GM18502 (cell line): ENCODE measurements around the gene PIK3R6.
"Not testable (repeated sequence)": the region's sequence is repeated elsewhere in the genome, so short reads cannot be mapped to it uniquely, and the experiment has no call there.

Source experiments
- ATAC-seq: cut with Tn5 transposase; IDR thresholded peaks from one replicate; pipeline ENCODE4 v1.9.1; 2021; ENCODE audit warnings: mild to moderate bottlenecking; ENCODE audit not compliant: unreplicated experiment, poor library complexity

The PIK3R6 gene

GRCh38 chr17:8856869-8857575 lies 10.5 kb downstream of the PIK3R6 start:
- no peak for ATAC-seq

- ATAC-seq: not testable (repeated sequence)
These were observed 11.3 kb downstream of the PIK3R6 start for GRCh38 chr17:8856205-8856603.

- ATAC-seq: peak; percentile 46
These were observed 11.8 kb downstream of the PIK3R6 start for GRCh38 chr17:8855477-8856204.

DNA sequence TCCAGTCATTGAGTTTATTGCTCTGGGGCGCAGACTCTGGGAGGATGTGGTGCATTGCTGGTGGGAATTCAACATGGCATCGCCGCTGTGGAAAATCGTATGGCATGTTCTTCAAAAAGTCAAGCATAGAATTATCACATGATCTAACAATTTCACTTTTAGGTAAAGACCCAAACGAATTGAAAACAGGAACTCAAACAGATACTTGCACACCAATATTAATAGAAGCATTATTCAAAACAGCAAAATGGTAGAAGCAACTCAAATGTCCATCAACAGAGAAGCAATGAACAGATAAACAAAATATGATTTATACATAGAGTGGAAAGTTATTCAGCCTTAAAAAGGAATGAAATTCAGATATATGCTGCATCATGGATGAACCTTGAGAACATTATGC lies 15.9 kb downstream of the PIK3R6 start:
- ATAC-seq: no peak

- ATAC-seq: no peak
These were observed 18.0 kb downstream of the PIK3R6 start for GRCh38 chr17:8849311-8850041.

DNA sequence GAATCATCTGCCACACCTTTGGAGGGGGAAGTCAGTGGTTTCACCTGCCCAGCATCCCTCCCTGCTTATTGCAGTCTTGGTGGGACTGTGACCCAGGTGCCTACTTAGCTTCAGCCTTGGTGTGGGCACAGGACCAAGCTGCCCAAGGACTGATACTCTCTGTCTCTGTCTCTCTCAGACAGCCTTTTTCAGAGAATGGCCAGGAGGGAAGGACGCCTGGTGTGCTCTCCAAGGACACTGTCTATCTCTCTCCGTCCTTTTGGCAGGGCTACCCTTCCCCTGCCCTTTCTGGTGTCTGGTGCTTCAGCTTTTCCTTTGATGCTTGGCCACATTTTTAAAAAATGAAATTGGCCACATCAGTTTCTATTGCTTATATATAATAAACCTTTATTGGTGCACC lies 19.6 kb downstream of the PIK3R6 start:
- ATAC-seq: no peak

GRCh38 chr17:8846768-8847211 lies 20.7 kb downstream of the PIK3R6 start:
- ATAC-seq: no peak

DNA sequence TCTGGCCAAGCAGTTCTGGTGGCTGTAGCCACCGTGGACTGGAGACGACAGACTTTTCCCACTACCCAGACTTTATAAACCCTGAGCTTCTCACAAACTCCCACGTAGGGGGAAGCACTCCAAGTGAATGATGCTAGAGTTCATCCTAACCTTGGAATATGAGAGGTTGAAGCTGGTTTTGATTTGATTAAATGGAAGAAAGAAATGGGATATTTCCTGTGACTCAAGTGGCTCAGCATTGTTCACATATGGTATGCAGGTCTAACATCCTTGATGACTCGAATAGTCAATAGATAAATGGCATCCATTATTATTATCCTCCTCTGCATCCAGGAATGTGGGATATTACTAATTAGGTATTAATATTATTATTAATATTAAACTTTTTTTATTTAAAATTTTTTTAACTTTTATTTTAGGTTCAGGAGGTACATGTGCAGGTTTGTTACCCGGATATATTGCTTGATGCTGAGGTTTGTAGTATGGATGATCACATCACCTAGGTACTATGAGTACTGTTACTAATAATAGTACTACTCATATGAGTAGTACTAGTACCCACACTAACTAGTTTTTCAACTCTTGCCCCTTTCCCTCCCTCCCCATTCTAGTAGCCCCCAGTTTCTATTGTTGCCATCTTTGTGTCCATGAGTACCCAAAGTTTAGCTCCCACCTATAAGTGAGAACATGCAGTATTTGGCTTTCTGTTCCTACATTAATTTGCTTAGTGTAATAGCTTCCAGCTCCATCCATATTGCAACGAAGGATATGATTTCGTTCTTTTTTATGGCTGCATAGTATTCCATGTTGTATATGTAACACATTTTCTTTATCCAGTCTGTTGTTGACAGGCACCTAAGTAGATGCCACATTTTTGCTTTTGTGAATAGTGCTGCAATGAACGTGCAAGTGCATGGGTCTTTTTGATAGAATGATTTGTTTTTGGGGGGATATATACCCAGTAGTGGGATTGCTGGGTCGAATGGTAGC lies 22.9 kb downstream of the PIK3R6 start:
- ATAC-seq: no peak

GRCh38 chr17:8843344-8843743 lies 24.1 kb downstream of the PIK3R6 start:
- no peak for ATAC-seq

DNA sequence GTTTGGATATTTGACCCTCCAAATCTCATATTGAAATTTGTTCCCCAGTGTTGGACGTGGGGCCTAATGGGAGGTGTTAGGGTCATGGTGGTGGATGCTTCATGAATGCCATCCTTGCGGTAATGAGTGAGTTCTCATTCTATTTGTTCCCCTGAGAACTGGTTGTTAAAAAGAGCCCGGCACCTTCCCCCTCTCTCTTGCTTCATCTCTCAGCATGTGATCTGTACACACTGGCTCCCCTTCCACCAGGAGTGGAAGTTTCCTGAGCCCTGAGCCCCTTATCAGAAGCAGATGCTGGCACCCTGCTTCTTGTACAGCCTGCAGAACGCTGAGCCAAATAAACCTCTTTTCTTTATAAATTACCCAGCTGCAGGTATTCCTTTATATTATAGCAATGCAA lies 25.6 kb downstream of the PIK3R6 start:
- ATAC-seq: no peak

DNA sequence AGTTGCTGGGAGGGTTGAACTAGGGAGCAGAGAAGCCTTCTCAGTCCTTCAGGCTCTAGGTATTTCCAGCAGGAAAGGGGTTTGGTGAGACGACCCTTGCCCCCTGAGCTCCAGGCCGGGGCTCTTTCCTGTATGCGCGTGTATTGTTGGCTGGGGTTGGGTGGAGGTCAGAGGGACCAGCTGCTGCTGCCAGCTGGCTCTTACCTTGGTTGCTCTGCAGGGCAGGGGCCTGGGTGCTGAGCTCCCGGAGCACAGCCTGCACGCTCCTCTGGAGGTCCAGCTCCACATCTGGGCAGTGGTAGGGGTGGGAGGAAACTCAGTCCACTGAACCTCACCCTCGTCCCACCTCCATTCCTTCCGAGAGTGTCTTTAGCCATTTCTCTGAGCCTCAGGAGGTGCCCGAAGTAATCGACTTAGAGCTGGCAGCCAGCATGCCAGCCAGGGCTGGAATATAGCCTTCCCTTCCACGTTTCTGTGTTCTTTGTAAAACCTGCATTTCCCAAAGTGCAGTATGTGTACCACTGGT lies 28.0 kb downstream of the PIK3R6 start:
- ATAC-seq: no peak

DNA sequence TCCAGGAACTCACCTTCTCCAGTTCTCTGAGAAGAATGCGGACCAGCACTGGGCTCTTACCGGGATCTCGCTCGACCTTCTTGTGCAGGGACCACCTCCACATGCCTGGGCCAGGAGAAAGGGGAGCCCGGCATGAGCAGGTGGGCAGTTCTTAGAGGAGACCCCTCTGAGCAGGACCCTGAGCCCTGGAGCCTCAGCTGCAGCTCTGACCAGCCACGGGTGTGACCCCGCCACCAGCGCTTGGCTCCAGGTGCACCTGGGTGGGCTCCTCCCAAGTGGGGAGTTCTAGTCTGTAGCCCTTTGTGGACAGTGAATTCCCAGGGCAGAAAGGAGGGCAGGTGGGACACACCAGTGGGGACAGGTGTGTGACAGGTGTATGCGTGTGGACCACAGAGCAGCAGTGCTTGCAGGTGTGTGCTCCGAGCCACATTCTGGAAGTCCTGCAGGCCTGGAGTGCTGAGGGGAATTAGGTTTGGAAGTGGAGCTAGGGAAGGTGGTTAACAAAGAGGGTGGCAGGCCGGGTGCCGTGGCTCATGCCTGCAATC lies 28.9 kb downstream of the PIK3R6 start:
- no peak for ATAC-seq

DNA sequence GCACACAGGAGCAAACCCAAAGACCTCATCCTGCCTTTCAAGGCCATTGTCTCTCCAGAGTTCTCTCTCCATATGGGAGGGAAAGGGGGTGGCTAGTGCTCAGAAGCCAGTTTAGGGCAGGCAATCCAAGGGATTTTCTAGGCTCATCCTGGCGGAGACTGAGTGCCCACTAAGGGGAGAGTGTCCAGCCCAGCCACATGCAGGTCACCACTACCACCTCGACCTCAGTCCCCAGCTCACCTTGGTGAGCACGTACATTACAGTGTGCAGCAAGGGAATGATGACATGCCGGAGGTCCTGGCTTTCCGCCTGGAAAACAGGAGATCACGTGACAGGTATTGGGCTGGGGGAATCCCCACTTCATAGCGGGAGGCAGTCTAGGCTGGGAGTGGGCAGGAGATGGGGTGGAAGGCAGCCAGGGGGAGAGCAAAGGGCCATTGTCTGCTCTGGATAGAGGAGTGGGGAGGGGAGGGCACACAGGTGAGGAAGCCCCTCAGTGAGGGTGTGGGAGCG lies 29.9 kb downstream of the PIK3R6 start:
- no peak for ATAC-seq

GRCh38 chr17:8836821-8837562 lies 30.5 kb downstream of the PIK3R6 start:
- ATAC-seq: no peak

DNA sequence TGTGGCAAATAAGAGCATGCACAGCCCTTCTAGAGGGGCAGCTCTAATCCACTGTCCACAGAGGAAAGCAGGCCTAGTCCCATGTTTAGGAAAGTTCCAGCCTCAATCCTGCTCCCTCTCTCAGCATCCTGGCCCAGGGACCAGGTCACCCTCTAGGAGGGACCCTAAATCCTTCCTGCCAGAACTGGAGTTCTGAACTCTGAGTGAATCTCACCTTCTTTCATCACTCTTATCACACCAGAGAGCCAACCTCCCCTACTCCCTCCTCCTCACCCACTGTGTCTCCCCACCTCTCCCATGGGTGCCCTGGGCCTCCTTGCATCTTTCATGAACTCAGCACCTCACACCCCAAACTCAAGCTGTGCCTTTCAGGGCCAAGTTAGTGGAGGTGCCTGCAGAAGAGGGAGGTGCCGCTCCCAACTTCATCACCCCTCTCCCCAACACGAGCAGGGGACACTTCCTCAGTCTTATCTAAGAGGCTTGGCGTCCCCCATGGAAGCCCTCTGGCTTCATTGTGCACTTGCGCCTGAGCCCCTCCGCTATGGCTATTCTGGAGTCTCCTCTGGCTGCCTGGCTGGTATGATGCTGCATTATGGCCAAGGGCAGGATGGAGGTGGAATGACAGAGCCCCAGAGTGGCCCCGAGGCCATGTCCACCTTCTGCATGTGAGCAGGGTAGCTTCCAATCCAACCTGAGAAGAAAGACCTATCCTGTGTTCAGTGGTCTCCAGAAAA lies 31.7 kb downstream of the PIK3R6 start:
- ATAC-seq: no peak

GRCh38 chr17:8835106-8835505 lies 32.4 kb downstream of the PIK3R6 start:
- no peak for ATAC-seq

- no peak for ATAC-seq
These were observed 34.6 kb downstream of the PIK3R6 start for GRCh38 chr17:8832711-8833352.
